ENCODE results near the gene OR52R1. TPM values are rescaled to one million over a fixed set of nuclear protein-coding genes. Genes with fewer than 3 reads are reported as not detected.
"Not testable (repeated sequence)": the region's sequence is repeated elsewhere in the genome, so short reads cannot be mapped to it uniquely, and the experiment has no call there.

The OR52R1 gene
- total RNA-seq (2014; rRNA removed; shearing (Covaris generic); ENCODE audit: low replicate concordance) = not detected in 2 replicates

- H3K27me3 ChIP-seq = no peaks in the 10 kb centered on the region
- no peak within 1 kb of the TSS for H3K4me3 ChIP-seq
- no peak for DNase-seq
- no peaks in the 10 kb centered on the region for H3K36me3 ChIP-seq
- H3K9me3 ChIP-seq = no peaks in the 10 kb centered on the region
These were observed at the start of gene OR52R1 for GRCh38 chr11:4804280-4804679. OR52R1 (minus strand) TSS chr11:4804380; CDS start chr11:4804380, 0 bp downstream.

GRCh38 chr11:4851033-4851432 is 46.9 kb upstream of the OR52R1 start:
- no peaks in the 10 kb centered on the region for H3K27me3 ChIP-seq
- DNase-seq = peak; percentile 50
- no peaks in the 10 kb centered on the region for H3K9me3 ChIP-seq
- no peak overlapping the region for H3K4me3 ChIP-seq
- H3K36me3 ChIP-seq = no peaks in the 10 kb centered on the region

DNA sequence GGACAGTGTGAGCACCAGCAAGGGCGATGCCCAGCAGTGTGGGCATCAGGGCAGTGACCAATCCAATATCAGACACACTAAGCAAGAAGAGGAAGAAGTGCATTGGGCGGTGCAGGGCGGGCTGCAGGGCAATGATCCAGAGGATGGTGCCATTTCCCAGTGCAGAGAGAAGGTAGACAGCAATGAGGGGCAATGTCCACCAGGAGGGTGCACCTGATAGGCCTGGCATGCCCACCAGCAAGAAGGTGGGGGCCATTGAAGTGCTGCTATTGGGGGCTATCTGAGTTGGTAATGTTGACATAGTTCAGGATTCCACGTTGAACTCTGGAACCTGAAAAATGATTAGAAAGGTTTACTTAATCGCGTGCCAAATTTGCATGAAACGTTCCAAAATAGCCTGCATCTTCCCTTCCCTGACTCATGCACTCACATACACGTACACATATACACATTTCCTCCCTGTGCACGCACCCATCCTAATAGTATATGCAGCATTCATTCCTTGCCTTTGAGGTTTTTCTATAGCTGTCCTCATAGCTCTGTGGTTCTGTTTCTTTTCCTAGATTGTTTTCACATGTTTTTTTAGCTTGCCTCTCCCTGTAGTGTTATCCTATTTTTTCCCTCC is 44.8 kb upstream of the OR52R1 start, which contains the start of gene OR51S1:
TSS of gene OR51S1 (minus strand) at position 301 of the 625 bp plus-strand sequence. CDS start at position 301, 0 bp downstream.
- Histone ChIP-seq H3K27me3 (no peaks in the 10 kb centered on the region), H3K9me3 (no peaks in the 10 kb centered on the region), H3K36me3 (no peaks in the 10 kb centered on the region), H3K4me3 (no peak within 1 kb of the TSS)
- DNase-seq = no peak

GRCh38 chr11:4839851-4840549 is 35.8 kb upstream of the OR52R1 start:
- H3K27me3 ChIP-seq = no peaks in the 10 kb centered on the region
- peak; percentile 42 for DNase-seq
- no peaks in the 10 kb centered on the region for H3K36me3 ChIP-seq
- no peak overlapping the region for H3K4me3 ChIP-seq
- H3K9me3 ChIP-seq = no peaks in the 10 kb centered on the region

GRCh38 chr11:4830909-4831308 is 26.7 kb upstream of the OR52R1 start:
- Histone ChIP-seq H3K36me3 (no peaks in the 10 kb centered on the region), H3K4me3 (no peak overlapping the region), H3K27me3 (no peaks in the 10 kb centered on the region), H3K9me3 (no peaks in the 10 kb centered on the region)
- DNase-seq = no peak

- H3K27me3 ChIP-seq = no peaks in the 10 kb centered on the region
- H3K36me3 ChIP-seq = no peaks in the 10 kb centered on the region
- DNase-seq = no peak
These were observed 26.2 kb upstream of the OR52R1 start for GRCh38 chr11:4830346-4830745.

GRCh38 chr11:4826425-4826824 is 22.2 kb upstream of the OR52R1 start:
- no peaks in the 10 kb centered on the region for H3K36me3 ChIP-seq
- H3K4me3 ChIP-seq = no peak overlapping the region
- DNase-seq = peak; percentile 37
- H3K27me3 ChIP-seq = no peaks in the 10 kb centered on the region
- H3K9me3 ChIP-seq = no peaks in the 10 kb centered on the region

More at GRCh38 chr11:4830346-4830745, 26.2 kb upstream of the OR52R1 start:
- H3K4me3 ChIP-seq = no peak overlapping the region
- H3K9me3 ChIP-seq = no peaks in the 10 kb centered on the region

- Histone ChIP-seq H3K27me3 (no peaks in the 10 kb centered on the region), H3K4me3 (no peak overlapping the region), H3K9me3 (no peaks in the 10 kb centered on the region), H3K36me3 (no peaks in the 10 kb centered on the region)
- DNase-seq = no peak
These were observed 21.0 kb upstream of the OR52R1 start for GRCh38 chr11:4825132-4825531.

DNA sequence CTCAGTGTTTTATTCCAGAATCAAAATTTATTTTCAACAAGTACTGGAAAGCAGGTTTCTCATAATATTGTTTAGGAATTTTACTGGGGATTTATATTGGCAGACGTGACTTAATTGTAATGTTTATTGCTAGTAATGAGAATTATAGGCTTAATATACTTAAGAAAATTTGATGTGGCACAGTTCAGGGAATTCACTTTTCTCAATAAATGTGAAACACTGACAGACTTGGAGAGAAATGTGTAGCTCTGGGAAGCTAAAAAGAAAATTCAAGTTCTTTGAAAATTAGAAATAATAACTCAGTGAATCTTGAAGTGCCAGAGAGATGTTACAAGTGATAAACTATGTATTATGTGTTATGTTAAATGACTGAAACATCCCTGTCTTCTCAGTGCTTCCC is 16.8 kb upstream of the OR52R1 start, which contains the start of gene OR51F2:
TSS of gene OR51F2 (plus strand) at position 301 of the 400 bp plus-strand sequence. CDS start 101 bp downstream, outside the sequence.
- no peak within 1 kb of the TSS for H3K4me3 ChIP-seq
- H3K36me3 ChIP-seq = no peaks in the 10 kb centered on the region
- H3K9me3 ChIP-seq = no peaks in the 10 kb centered on the region
- no peak for DNase-seq
- no peaks in the 10 kb centered on the region for H3K27me3 ChIP-seq

- no peaks in the 10 kb centered on the region for H3K36me3 ChIP-seq
- H3K27me3 ChIP-seq = no peaks in the 10 kb centered on the region
- DNase-seq = no peak
- no peak overlapping the region for H3K4me3 ChIP-seq
- no peaks in the 10 kb centered on the region for H3K9me3 ChIP-seq
These were observed 5.1 kb upstream of the OR52R1 start for GRCh38 chr11:4809246-4809645.

- H3K9me3 ChIP-seq = no peaks in the 10 kb centered on the region
- no peak for DNase-seq
- no peaks in the 10 kb centered on the region for H3K27me3 ChIP-seq
- H3K36me3 ChIP-seq = no peaks in the 10 kb centered on the region
- no peak overlapping the region for H3K4me3 ChIP-seq
These were observed 4.3 kb upstream of the OR52R1 start for GRCh38 chr11:4808476-4808875.

- DNase-seq, H3K4me3 ChIP-seq, H3K27me3 ChIP-seq, H3K36me3 ChIP-seq, H3K9me3 ChIP-seq: not testable (repeated sequence)
These were observed 2.9 kb downstream of the OR52R1 start for GRCh38 chr11:4801316-4801715.

DNA sequence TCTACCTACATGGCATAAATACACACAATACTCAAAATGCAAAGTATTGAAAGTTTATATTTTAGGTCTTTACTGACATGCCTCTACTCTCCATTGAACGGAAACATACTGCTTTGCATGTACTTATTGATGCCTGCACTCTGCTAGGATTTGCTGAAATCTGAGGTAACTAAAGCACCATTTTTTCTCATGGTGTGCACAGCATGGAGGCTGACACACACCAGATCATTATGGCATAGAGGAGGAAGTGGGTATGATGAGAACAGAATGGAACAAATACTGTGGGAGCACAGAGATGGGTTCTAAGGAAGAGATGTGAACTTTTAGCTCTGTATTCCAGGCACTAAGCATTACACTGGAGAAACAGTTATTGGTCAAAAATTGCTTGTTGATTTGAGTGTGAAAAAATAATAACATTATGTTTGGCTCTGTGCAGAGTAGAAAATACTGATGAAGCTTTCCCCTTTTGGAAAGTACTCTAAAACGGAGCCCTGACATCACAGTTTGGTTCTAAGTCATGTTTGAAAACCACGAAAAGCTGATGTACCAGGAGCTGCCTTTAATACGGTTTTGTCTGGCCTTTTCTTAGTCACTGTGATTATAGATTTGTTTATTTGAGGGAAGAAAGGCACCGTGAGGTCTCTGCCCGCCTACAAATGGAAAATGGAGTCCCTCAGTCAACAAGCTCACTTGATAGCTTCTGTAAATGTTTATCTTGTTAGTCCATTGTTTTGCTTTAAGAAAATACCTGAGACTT is 5.6 kb downstream of the OR52R1 start:
- no peak for DNase-seq
- Histone ChIP-seq H3K4me3 (no peak overlapping the region), H3K27me3 (no peaks in the 10 kb centered on the region), H3K36me3 (no peaks in the 10 kb centered on the region), H3K9me3 (no peaks in the 10 kb centered on the region)

DNA sequence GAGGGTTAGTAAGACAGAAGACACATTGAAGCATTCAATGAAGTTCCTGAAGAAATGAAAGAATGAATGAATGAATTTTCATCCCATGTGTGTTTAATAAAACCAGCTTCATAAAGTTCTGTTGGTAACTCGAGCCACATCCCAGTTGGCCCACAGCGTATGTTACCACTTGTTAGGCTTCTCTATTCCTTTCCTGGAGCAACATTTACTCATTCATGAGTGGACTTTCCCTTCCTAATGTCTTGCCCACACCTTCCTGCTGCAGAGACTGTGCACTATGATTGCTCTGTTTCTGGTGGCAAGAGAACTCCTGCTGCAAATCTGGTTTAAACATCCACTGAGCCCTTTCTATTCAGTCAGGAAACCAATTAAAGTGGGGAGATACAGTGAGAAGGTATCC is 7.0 kb downstream of the OR52R1 start:
- no peaks in the 10 kb centered on the region for H3K27me3 ChIP-seq
- no peaks in the 10 kb centered on the region for H3K36me3 ChIP-seq
- no peaks in the 10 kb centered on the region for H3K9me3 ChIP-seq
- no peak overlapping the region for H3K4me3 ChIP-seq
- DNase-seq = no peak

DNA sequence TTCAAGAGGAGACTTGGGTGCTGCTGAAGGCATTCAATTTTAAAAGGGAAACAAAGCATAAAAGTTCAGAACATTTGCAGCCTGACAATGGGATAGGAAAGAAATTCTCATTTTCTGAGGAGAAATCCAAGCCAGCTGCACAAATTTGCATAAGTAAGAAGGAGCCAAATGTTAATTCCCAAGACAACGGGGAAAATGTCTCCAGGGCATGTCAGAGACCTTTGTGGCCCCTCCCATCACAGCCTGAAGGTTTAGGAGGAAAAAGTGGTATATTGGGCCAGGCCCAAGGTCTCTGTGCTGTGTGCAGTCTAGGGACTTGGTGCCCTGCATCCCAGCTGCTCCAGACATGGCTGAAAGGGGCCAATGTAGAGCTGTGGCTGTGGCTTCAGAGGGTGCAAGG is 21.7 kb downstream of the OR52R1 start:
- Histone ChIP-seq H3K4me3 (no peak overlapping the region), H3K9me3 (no peaks in the 10 kb centered on the region), H3K27me3 (no peaks in the 10 kb centered on the region), H3K36me3 (no peaks in the 10 kb centered on the region)
- no peak for DNase-seq

GRCh38 chr11:4769838-4770237 is 34.3 kb downstream of the OR52R1 start, which contains the start of gene OR51F1:
OR51F1 (minus strand) TSS chr11:4769938; CDS start chr11:4769938, 0 bp downstream.
- Histone ChIP-seq H3K4me3 (no peak within 1 kb of the TSS), H3K9me3 (no peaks in the 10 kb centered on the region), H3K36me3 (no peaks in the 10 kb centered on the region), H3K27me3 (no peaks in the 10 kb centered on the region)
- no peak for DNase-seq

GRCh38 chr11:4768094-4768493 is 36.1 kb downstream of the OR52R1 start:
- Histone ChIP-seq H3K36me3 (no peaks in the 10 kb centered on the region), H3K9me3 (no peaks in the 10 kb centered on the region), H3K27me3 (no peaks in the 10 kb centered on the region), H3K4me3 (no peak overlapping the region)
- DNase-seq = no peak

Data from MG63 (cell line).